LNCAP (cell line): ENCODE measurements around the gene APBA2.

ENCODE experiments used
- TF ChIP-seq, protein P1 (sequence below): fragments of 450-650 bp; IDR thresholded peaks from 2 replicates; pipeline ENCODE4 v1.5.1; 2017; ENCODE audit warnings: mild to moderate bottlenecking

APBA2 gene

DNA sequence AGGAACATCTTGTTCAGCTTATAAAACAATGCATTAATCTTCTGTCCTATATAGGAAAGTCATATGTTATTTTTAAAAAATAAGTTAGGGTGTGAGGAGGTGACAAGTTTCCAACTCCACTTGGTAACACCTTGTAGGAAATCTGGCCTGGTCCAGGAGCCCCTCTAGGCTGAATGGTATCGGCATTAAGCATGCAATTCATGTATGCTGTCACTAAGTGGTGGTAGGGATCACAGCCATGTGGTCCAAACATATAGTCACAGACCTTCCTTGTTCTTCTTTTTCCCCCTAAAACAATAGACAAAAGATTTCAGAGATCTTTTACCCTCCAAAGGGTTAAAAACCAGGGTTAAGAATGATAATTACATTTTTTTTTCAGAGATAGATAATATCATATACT is 4.2 kb upstream of the APBA2 start:
- TF ChIP-seq, protein P1, sequence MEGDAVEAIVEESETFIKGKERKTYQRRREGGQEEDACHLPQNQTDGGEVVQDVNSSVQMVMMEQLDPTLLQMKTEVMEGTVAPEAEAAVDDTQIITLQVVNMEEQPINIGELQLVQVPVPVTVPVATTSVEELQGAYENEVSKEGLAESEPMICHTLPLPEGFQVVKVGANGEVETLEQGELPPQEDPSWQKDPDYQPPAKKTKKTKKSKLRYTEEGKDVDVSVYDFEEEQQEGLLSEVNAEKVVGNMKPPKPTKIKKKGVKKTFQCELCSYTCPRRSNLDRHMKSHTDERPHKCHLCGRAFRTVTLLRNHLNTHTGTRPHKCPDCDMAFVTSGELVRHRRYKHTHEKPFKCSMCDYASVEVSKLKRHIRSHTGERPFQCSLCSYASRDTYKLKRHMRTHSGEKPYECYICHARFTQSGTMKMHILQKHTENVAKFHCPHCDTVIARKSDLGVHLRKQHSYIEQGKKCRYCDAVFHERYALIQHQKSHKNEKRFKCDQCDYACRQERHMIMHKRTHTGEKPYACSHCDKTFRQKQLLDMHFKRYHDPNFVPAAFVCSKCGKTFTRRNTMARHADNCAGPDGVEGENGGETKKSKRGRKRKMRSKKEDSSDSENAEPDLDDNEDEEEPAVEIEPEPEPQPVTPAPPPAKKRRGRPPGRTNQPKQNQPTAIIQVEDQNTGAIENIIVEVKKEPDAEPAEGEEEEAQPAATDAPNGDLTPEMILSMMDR = no peak

DNA sequence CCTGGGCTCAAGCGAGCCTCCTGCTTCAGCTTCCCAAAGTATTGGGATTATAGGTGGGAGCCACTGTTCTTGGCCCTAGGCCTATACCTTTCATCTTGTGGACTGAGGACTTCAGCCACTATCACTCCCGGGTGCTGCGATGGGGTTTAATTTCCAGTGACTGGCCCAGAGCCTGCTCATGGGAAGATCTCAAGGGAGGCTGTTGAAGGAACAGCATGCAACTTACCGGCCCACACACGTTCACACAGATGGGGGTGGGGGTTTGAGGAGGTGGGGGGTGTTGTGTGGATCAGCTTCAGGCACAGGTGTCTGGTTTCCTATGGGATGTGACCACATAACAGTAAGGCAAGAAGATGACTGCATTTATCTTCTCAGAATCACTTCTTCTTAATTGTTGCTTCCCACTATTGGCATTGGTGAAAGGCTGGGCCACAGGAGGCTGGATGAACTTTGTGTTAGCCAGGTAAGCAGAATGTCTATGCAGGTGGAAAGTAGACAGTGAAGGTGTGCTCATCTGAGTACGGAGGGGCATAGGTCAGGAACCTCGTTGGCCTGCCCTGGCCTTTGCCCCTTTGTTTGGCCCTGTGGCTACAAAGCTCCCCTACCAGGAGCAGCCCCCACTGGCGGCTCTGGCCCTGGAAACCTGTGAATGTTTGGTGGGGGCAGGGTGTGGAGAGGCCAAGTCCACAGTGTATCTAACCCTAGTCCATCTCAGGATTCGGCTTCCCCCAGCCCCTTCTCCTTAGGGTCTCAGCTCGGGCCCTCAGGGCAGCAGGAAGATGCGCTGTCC is 1.4 kb upstream of the APBA2 start:
- TF ChIP-seq, protein P1 = no peak

DNA sequence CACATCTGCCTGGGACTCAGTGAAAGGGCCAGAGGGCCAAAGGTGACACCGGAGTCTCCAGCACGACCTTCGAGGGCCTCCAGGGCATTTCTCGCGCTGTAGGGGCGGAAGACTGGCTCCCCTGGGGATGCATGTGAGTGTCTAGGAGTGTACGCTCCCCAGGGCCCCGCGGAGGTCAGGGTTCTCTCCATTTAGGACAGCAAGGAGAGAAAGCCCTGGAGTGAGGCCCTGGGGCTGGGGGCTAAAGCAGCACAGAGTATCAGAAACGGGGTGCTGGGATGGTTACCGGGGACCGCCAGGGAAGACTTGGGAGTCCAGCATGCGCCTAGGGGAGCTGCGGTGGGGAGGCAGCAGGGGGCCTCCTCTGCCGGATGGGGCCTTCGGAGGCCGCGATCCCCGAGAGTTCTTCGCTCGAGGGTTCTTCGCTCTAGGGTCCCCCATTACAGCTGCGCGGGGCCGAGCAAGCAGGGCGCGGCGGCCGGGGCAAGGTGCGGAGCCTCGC is 595 bp upstream of the APBA2 start:
- TF ChIP-seq, protein P1 = no peak

DNA sequence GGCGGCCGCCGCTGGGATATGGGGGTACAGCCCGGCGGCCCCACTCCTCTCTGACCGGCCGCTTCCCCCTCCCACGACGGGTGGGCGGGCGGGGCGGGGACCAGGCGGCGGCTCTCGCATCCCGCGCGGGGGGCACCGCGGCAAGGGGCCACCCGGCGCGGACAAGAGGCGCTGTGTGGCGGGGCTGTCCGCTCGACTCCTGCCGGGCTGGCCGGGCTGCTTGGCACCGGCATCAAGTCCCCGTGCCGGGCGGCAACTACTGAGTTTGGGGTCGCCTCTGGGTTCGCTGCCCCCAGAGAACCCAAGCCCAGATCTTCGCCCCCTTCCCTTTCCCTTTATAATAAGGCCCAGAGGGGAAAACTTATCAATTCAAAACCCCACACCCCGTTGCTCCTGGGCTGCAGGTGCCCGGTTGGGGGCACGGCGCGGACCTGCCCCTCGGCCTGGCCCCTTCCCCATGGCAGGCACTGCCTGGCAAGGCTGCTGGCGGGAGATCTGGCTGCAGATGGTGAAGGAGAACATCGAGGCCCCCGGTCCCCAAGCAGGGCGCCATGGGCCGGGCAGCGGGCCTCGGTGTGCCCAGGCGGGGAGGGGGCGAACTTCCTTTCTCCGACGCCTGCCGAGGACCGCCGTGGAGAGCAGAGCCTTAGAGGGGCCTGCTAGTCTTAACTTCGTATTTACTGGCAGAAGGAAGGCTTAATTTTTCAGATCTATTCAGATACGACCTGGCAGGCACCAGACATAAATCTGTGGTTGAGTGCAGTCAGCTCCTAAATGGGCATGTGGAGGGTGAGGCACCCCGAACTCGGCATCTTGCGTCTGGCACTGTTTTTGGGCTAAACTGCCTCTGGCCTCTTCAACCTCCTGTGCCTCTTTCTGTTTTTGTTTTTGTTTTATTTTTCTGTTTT is 911 bp downstream of the APBA2 start:
- TF ChIP-seq, protein P1 = no peak

DNA sequence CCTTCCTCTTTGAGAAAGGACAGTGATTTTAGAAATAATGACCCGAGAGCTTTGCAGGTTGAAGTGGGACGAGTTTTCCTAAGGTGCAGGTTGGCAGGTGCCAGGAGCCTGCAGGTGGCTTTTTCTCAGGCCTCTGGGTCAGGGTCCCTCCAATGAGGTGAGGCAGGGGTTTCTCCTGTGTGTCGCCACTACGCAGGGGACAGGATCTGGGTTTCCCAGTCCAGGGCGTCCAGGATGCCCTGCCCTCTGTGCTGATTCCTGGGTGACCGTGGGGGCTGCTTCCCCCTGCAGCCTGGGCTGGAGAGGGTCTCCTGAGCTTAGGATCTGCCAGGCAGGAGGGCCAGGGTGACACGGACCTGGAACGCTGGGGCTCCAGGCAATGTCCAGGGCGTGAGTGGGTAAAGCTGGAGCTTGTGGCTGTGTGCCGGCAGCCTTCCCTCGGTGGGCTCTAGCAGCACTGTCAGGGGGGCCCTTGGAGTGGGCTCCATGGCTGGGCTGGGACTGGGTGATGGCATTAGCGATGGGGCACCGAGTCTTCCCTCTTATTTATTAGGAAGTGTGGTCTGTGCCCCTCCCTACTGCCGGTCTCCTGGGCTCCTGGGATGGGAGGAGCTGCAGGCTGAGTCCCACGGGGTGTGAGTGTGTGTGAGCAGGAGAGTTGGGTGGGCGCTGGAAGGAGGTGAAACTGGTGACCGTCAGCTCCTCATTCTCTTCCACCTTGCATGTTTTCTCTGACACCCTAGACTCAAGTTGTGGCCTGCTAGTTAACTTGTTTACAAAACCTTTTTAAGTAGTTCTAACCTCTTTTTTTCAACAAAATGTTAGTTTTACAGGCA is 1.8 kb downstream of the APBA2 start:
- TF ChIP-seq, protein P1 = no peak

DNA sequence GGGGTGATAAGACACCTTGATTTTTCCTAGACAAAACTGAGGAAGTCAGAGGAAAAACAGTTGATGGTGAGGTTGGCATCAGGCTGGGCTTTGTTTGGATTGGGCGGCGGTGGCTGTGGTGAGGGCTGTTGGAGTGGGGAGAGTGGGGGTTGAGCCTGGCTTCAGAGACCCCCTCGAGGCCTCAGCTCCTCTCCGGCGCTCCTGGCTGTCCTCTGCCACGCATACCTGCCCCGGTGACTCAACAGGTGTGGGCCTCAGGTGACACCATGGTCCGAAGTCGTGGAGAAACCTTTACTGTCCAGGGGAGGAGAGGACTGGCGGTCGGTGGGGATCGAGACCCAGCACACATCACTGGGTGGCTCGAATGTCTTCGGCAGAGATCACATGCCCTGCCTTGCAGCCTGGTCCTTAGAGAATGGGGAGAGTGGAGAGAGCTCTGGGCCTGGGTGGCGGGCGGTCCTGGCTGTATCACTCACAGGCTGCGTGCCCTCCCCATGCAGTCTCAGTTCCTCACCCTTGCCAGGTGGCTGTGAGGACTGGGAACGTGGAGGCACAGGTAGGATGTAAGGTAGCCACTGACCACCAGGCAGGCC is 2.6 kb downstream of the APBA2 start:
- TF ChIP-seq, protein P1 = no peak
